Gastrocnemius medialis (tissue), 4 donors: Measurements from ENCODE around the gene SOSTDC1. TPM values are rescaled to one million over a fixed set of nuclear protein-coding genes. Genes with fewer than 3 reads are reported as not detected.

ENCODE experiments used
- ATAC-seq, 2 donors: fragments of 150-250 bp; one replicate each; pipeline ENCODE4 v1.9.1; 2016
- DNase-seq, 2 donors: peaks; one replicate each; pipeline ENCODE4 v3.0.0-alpha.2; 2019
- H3K27ac ChIP-seq, 4 donors: fragments of 200-600 bp; sonication (generic); 1 replicate in 1 of 4; 2 replicates in 3 of 4; pipeline ENCODE4 v1.5.1; 2016 to 2018; ENCODE audit warnings: mild to moderate bottlenecking in 2 of 4, moderate library complexity in 1 of 4
- H3K27me3 ChIP-seq, 3 donors: fragments of 200-600 bp; sonication (generic) in 2 of 3; 1 replicate in 1 of 3; 2 replicates in 2 of 3; pipeline versions ENCODE4 v1.5.1 to v1.6.0; 2016 to 2019; ENCODE audit warnings: mild to moderate bottlenecking in 1 of 3, moderate library complexity in 1 of 3
- H3K36me3 ChIP-seq, 2 donors: fragments of 200-600 bp; sonication (generic) in 1 of 2; one replicate each; pipeline ENCODE4 v1.5.1; 2017 to 2018
- H3K4me1 ChIP-seq, 2 donors: fragments of 200-600 bp; sonication (generic) in 1 of 2; one replicate each; pipeline ENCODE4 v1.5.1; 2016 to 2017; ENCODE audit warnings: mild to moderate bottlenecking in 2 of 2
- H3K4me3 ChIP-seq, 4 donors: fragments of 200-600 bp; sonication (generic) in 3 of 4; 1 replicate in 1 of 4; 2 replicates in 3 of 4; pipeline ENCODE4 v1.5.1; 2016 to 2019; ENCODE audit warnings: mild to moderate bottlenecking in 2 of 4
- H3K9me3 ChIP-seq, 3 donors: fragments of 200-600 bp; sonication (generic) in 2 of 3; 1 replicate in 1 of 3; 2 replicates in 2 of 3; pipeline ENCODE4 v1.5.1; 2016 to 2019
- CTCF ChIP-seq, 5 experiments: fragments of 450-650 bp in 3 of 5; fragments of 200-600 bp in 2 of 5; sonication (generic) in 2 of 5; IDR thresholded peaks in 4 of 5; conservative IDR thresholded peaks in 1 of 5; 1 replicate in 4 of 5; 2 replicates in 1 of 5; pipeline ENCODE4 v1.5.1; 2016 to 2019; ENCODE audit warnings: antibody characterized with exemption in 5 of 5, mild to moderate bottlenecking in 3 of 5, moderate library complexity in 3 of 5
- POLR2A ChIP-seq, 2 donors: fragments of 450-650 bp; IDR thresholded peaks; one replicate each; pipeline ENCODE4 v1.6.1; 2017; ENCODE audit warnings: antibody characterized with exemption in 2 of 2, mild to moderate bottlenecking in 2 of 2, moderate library complexity in 2 of 2
- in situ Hi-C, 4 donors: fragments of 200-750 bp; cut with MboI; loops; one replicate each; pipeline versions ENCODE4 v1.15.0 to v1.8.0; 2017; ENCODE audit warnings: low sequenced_read_pairs in 4 of 4
- intact Hi-C: fragments of 100-400 bp; cut with DNase I; formaldehyde crosslinking; loops from one replicate; pipeline ENCODE4 v1.15.1; 2023; ENCODE audit warnings: low total_unique reads
- total RNA-seq, 4 donors: library from RNA; depleted of rRNA; stranded (reverse); fragments of >200 nt; gene quantifications; one replicate each; pipeline versions ENCODE4 v1.1.0 to v1.2.3, GENCODE V29; 2016

The SOSTDC1 gene
- total RNA-seq, 4 donors from 2014 or later, result not detected

- in situ Hi-C loops, result no loop called here
These were observed 32.6 kb upstream of the SOSTDC1 start for GRCh38 chr7:16498122-16498521.

GRCh38 chr7:16494955-16495719 is 29.6 kb upstream of the SOSTDC1 start:
- Histone ChIP-seq H3K36me3 (no peaks in the 10 kb centered on the region), H3K9me3 (no peaks in the 10 kb centered on the region), H3K27ac (no peak overlapping the region), H3K4me3 (no peak overlapping the region), H3K27me3 (no peaks in the 10 kb centered on the region), H3K4me1 (no peaks in the 10 kb centered on the region)
- in situ Hi-C loops, result no loop called here
- intact Hi-C loops, result no loop called here
- DNase-seq (no peak), ATAC-seq (no peak)
- TF ChIP-seq CTCF (IDR thresholded peaks at IDR 0.05 in 4 of 5, conservative IDR thresholded peaks at IDR 0.05 in 1 of 5) (no peak), POLR2A (IDR thresholded peaks at IDR 0.05) (no peak)

More at GRCh38 chr7:16498122-16498521, 32.6 kb upstream of the SOSTDC1 start:
- Histone ChIP-seq H3K4me1 (no peaks in the 10 kb centered on the region), H3K27ac (no peak overlapping the region), H3K9me3 (no peaks in the 10 kb centered on the region), H3K4me3 (no peak overlapping the region), H3K27me3 (no peaks in the 10 kb centered on the region), H3K36me3 (no peaks in the 10 kb centered on the region)
- TF ChIP-seq CTCF (IDR thresholded peaks at IDR 0.05 in 4 of 5, conservative IDR thresholded peaks at IDR 0.05 in 1 of 5) (no peak), POLR2A (IDR thresholded peaks at IDR 0.05) (no peak)
- DNase-seq (no peak), ATAC-seq (no peak)
- intact Hi-C loops, result no loop called here

- in situ Hi-C loops, result no loop called here
- Histone ChIP-seq H3K9me3 (no peaks in the 10 kb centered on the region), H3K4me3 (no peak overlapping the region), H3K4me1 (no peaks in the 10 kb centered on the region), H3K36me3 (no peaks in the 10 kb centered on the region), H3K27me3 (no peaks in the 10 kb centered on the region), H3K27ac (no peak overlapping the region)
- ATAC-seq, result no peak
- DNase-seq, result no peak
- intact Hi-C loops, result no loop called here
- no peak for TF ChIP-seq CTCF (IDR thresholded peaks at IDR 0.05 in 4 of 5, conservative IDR thresholded peaks at IDR 0.05 in 1 of 5)
- TF ChIP-seq POLR2A (IDR thresholded peaks at IDR 0.05), result no peak
These were observed 29.0 kb upstream of the SOSTDC1 start for GRCh38 chr7:16494551-16494950.

- no peaks in the 10 kb centered on the region for H3K9me3 ChIP-seq
- TF ChIP-seq POLR2A (IDR thresholded peaks at IDR 0.05) (no peak), CTCF (IDR thresholded peaks at IDR 0.05 in 4 of 5, conservative IDR thresholded peaks at IDR 0.05 in 1 of 5) (no peak)
- in situ Hi-C loops, result no loop called here
- ATAC-seq (no peak), DNase-seq (no peak)
- H3K36me3 ChIP-seq, result no peaks in the 10 kb centered on the region
- no peaks in the 10 kb centered on the region for H3K4me1 ChIP-seq
- H3K27ac ChIP-seq, result no peak overlapping the region
- H3K27me3 ChIP-seq, result no peaks in the 10 kb centered on the region
- no peak overlapping the region for H3K4me3 ChIP-seq
- intact Hi-C loops, result no loop called here
These were observed 27.7 kb upstream of the SOSTDC1 start for GRCh38 chr7:16493266-16493665.
